Mesenchymal stem cell (in vitro differentiated cells and primary cell): ENCODE measurements around the gene COL23A1.
"Not testable (repeated sequence)": the region's sequence is repeated elsewhere in the genome, so short reads cannot be mapped to it uniquely, and the experiment has no call there.

ENCODE experiments used
- DNase-seq: peaks from one replicate; pipeline ENCODE4 v3.0.0-alpha.2; 2013
- H2AFZ ChIP-seq: one replicate; pipeline ENCODE4 v1.6.1; 2013; ENCODE audit warnings: low read depth, mild to moderate bottlenecking, control low read depth, inconsistent platforms, low read length, moderate library complexity
- H2AK5ac ChIP-seq: 2 replicates; pipeline ENCODE4 v1.6.1; 2013; ENCODE audit warnings: low read length, moderate library complexity, mild to moderate bottlenecking, inconsistent platforms; ENCODE audit not compliant: severe bottlenecking
- H2BK120ac ChIP-seq: one replicate; pipeline ENCODE4 v1.6.1; 2013; ENCODE audit warnings: low read depth, mild to moderate bottlenecking, inconsistent platforms, low read length, moderate library complexity
- H2BK12ac ChIP-seq, 2 experiments: one replicate each; pipeline ENCODE4 v1.6.1; 2013; ENCODE audit warnings: inconsistent platforms in 2 of 2, low read length in 2 of 2, mild to moderate bottlenecking in 2 of 2, moderate library complexity in 2 of 2, control low read depth in 1 of 2
- H2BK15ac ChIP-seq: one replicate; pipeline ENCODE4 v1.6.1; 2013; ENCODE audit warnings: mild to moderate bottlenecking, low read depth, inconsistent platforms; ENCODE audit not compliant: poor library complexity, severe bottlenecking
- H2BK5ac ChIP-seq: 2 replicates; pipeline ENCODE4 v1.6.1; 2013; ENCODE audit warnings: low read depth, mild to moderate bottlenecking, low read length, control low read depth, inconsistent platforms; ENCODE audit not compliant: poor library complexity, severe bottlenecking
- H3K14ac ChIP-seq, 2 experiments: one replicate each; pipeline ENCODE4 v1.6.1; 2013; ENCODE audit warnings: inconsistent platforms in 2 of 2, low read length in 2 of 2, control low read depth in 1 of 2, mild to moderate bottlenecking in 1 of 2, moderate library complexity in 1 of 2
- H3K18ac ChIP-seq, 2 experiments: one replicate each; pipeline ENCODE4 v1.6.1; 2013; ENCODE audit warnings: inconsistent platforms in 2 of 2, low read length in 2 of 2, control low read depth in 1 of 2, low read depth in 1 of 2, mild to moderate bottlenecking in 1 of 2
- H3K23ac ChIP-seq, 2 experiments: one replicate each; pipeline ENCODE4 v1.6.1; 2013; ENCODE audit warnings: inconsistent platforms in 2 of 2, low read length in 2 of 2, mild to moderate bottlenecking in 2 of 2, moderate library complexity in 2 of 2, control low read depth in 1 of 2
- H3K27ac ChIP-seq: 2 replicates; pipeline ENCODE4 v1.5.1; 2013; ENCODE audit warnings: mild to moderate bottlenecking, moderate library complexity, low read length, control low read depth, inconsistent platforms; ENCODE audit not compliant: poor library complexity, severe bottlenecking
- H3K27me3 ChIP-seq, 2 experiments: 2 replicates each; pipeline versions ENCODE4 v1.6.1 to v1.7.0; 2013; ENCODE audit warnings: low read length in 2 of 2, mild to moderate bottlenecking in 2 of 2, moderate library complexity in 2 of 2, control low read depth in 1 of 2, inconsistent platforms in 1 of 2; ENCODE audit not compliant: control insufficient read depth in 1 of 2, insufficient read depth in 1 of 2
- H3K36me3 ChIP-seq, 2 experiments: 2 replicates each; pipeline versions ENCODE4 v1.6.1 to v1.7.0; 2013; ENCODE audit warnings: low read length in 2 of 2, control low read depth in 1 of 2, inconsistent platforms in 1 of 2, low read depth in 1 of 2, mild to moderate bottlenecking in 1 of 2; ENCODE audit not compliant: insufficient read depth in 2 of 2, control insufficient read depth in 1 of 2
- H3K4ac ChIP-seq, 2 experiments: one replicate each; pipeline ENCODE4 v1.6.1; 2013; ENCODE audit warnings: inconsistent platforms in 2 of 2, low read length in 2 of 2, mild to moderate bottlenecking in 2 of 2, moderate library complexity in 2 of 2, control low read depth in 1 of 2, low read depth in 1 of 2
- H3K4me1 ChIP-seq: 2 replicates; pipeline ENCODE4 v1.6.1; 2013; ENCODE audit warnings: low read depth, low read length, control low read depth; ENCODE audit not compliant: control insufficient read depth, insufficient read depth
- H3K4me2 ChIP-seq: 2 replicates; pipeline ENCODE4 v1.6.1; 2013; ENCODE audit warnings: low read length, mild to moderate bottlenecking, inconsistent platforms; ENCODE audit not compliant: poor library complexity, severe bottlenecking
- H3K4me3 ChIP-seq, 2 experiments: 2 replicates each; pipeline versions ENCODE4 v1.5.1 to v1.7.0; 2013; ENCODE audit warnings: low read length in 2 of 2, mild to moderate bottlenecking in 2 of 2, control low read depth in 1 of 2, low read depth in 1 of 2; ENCODE audit not compliant: insufficient read depth in 1 of 2
- H3K79me1 ChIP-seq: replicated peaks from 2 replicates; pipeline ENCODE4 v1.6.1; 2013; ENCODE audit warnings: mild to moderate bottlenecking, control low read depth, low read length, inconsistent platforms; ENCODE audit not compliant: poor library complexity, severe bottlenecking
- H3K9ac ChIP-seq: 2 replicates; pipeline ENCODE4 v1.7.0; 2013; ENCODE audit warnings: mild to moderate bottlenecking, low read length, moderate library complexity
- H3K9me3 ChIP-seq: 2 replicates; pipeline ENCODE4 v1.7.0; 2013; ENCODE audit warnings: mild to moderate bottlenecking, low read length; ENCODE audit not compliant: control insufficient read depth
- H4K8ac ChIP-seq: one replicate; pipeline ENCODE4 v1.6.1; 2013; ENCODE audit warnings: inconsistent platforms, mild to moderate bottlenecking, low read length, moderate library complexity
- H4K91ac ChIP-seq: one replicate; pipeline ENCODE4 v1.6.1; 2013; ENCODE audit warnings: mild to moderate bottlenecking, low read length, inconsistent platforms
- WGBS: methylation state at CpG from one replicate; pipeline ENCODE4 v1.1.7; 2013; ENCODE audit warnings: mixed read lengths; 5-methylcytosine and 5-hydroxymethylcytosine counted together

Gene COL23A1

DNA sequence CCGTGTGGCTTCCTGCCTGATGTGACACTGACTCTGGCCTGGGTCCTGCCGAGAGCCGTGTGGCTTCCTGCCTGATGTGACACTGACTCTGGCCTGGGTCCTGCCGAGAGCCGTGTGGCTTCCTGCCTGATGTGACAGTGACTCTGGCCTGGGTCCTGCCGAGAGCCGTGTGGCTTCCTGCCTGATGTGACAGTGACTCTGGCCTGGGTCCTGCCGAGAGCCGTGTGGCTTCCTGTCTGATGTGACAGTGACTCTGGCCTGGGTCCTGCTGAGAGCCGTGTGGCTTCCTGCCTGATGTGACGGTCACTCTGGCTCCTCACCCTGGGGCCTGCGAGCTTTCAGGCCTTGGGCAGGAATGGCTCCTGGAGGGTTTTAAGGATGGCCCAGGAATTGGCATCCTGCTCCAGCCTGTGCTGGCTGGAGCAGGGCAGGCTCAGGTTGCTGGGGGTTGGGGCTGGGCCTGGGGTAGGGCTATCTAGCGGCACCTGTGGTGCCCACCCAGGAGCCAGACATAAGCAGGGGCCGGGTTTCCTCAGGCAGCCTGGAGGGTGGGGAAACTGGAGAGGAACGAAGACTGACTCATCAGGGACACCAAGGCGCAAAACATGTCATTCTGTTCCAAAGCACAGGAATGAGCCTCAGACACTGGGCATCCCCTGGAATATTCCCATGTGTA is 350.4 kb downstream of the COL23A1 start:
- not testable (repeated sequence) for H2BK120ac ChIP-seq, H2BK5ac ChIP-seq, H3K9ac ChIP-seq, H3K9me3 ChIP-seq, H3K79me1 ChIP-seq, H4K8ac ChIP-seq, H2AFZ ChIP-seq, H3K14ac ChIP-seq, H3K23ac ChIP-seq, H3K4me3 ChIP-seq, DNase-seq, H2AK5ac ChIP-seq, H3K18ac ChIP-seq, H2BK15ac ChIP-seq, H3K4ac ChIP-seq, H3K27me3 ChIP-seq, H3K27ac ChIP-seq, H3K4me1 ChIP-seq, H2BK12ac ChIP-seq, H3K4me2 ChIP-seq, H3K36me3 ChIP-seq, H4K91ac ChIP-seq
- WGBS = 50% methylated on average over 10 of the region's 16 CpGs

DNA sequence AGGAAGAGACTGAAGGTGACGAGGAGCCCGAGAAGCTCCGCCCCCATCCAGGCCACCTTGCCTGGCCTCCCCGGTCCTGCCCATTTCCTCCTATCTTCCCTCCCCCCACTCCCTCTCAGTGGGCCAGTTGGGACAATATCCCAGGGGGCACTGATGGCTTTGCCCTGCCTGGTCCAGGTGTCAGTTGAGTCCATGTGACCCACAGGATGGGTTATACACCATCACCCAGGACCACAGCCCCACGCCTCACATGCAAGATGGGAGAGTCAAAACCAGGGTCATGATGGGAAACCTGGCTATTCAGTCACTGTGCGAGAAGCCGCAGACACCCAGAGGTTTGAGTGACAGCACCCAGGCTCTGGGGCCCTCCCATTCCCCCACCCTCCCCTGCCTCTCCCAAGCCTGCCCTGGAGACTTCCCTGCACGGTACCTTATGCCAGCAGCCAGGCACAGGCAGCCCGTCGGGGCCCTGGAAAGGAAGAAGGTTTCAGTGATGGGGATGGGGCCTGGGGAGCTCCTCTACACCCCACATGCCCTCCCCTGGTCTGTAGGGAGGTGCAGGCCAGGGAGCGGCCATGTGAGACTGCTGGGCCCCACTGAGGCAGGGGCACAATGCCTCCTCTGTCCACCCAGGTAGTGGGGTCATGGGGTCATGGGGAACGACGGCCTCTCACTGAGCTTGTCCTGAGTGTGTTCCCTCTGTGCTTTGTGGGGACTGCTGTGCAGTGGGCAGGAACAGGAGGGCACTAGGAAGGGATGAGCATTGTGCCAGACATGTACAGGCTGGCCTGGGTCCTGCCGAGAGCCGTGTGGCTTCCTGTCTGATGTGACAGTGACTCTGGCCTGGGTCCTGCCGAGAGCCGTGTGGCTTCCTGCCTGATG is 351.2 kb downstream of the COL23A1 start:
- H3K18ac ChIP-seq = no peak overlapping the region
- H4K91ac ChIP-seq = no peak overlapping the region
- no peak overlapping the region for H3K9ac ChIP-seq
- no peak overlapping the region for H2BK120ac ChIP-seq
- H3K79me1 ChIP-seq = no peaks in the 10 kb centered on the region
- peak overlapping the region in 1 of 2 experiments; percentile 73 for H3K14ac ChIP-seq
- H4K8ac ChIP-seq = no peak overlapping the region
- H3K36me3 ChIP-seq = no peaks in the 10 kb centered on the region
- H3K4me1 ChIP-seq = peaks cover 4% of the 10 kb centered on the region
- 72% methylated on average over 13 of the region's 17 CpGs for WGBS
- H3K4me3 ChIP-seq = no peak overlapping the region
- H3K4me2 ChIP-seq = no peak overlapping the region
- H3K4ac ChIP-seq = no peak overlapping the region
- H2BK15ac ChIP-seq = no peak overlapping the region
- no peak overlapping the region for H2AFZ ChIP-seq
- H3K27me3 ChIP-seq = peaks cover 0 to 4% of the 10 kb centered on the region in 2 experiments
- H2AK5ac ChIP-seq = no peak overlapping the region
- H3K9me3 ChIP-seq = no peaks in the 10 kb centered on the region
- H2BK12ac ChIP-seq = no peak overlapping the region
- DNase-seq = no peak
- no peak overlapping the region for H2BK5ac ChIP-seq
- H3K27ac ChIP-seq = no peak overlapping the region
- H3K23ac ChIP-seq = no peak overlapping the region

DNA sequence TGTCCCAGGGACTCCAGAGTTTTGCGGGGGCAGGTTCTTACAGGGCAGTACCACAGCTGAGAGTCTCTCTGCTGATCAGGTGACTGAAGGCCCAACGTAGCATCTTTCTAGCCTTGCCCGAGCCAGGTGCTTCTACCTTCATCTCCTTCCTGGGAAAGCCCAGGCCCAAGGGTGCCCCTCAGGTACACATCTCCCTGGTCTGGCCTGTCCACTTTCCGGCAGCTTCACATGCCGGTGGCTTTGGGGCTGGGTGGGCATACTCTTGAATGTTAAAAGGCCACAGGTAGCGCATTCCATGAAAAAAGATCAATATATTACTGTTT is 351.9 kb downstream of the COL23A1 start:
- H2BK15ac ChIP-seq = no peak overlapping the region
- no peaks in the 10 kb centered on the region for H3K79me1 ChIP-seq
- H4K8ac ChIP-seq = no peak overlapping the region
- no peaks in the 10 kb centered on the region for H3K9me3 ChIP-seq
- no peak overlapping the region for H2AFZ ChIP-seq
- H3K14ac ChIP-seq = no peak overlapping the region
- no peak overlapping the region for H3K9ac ChIP-seq
- no peak overlapping the region for H2AK5ac ChIP-seq
- WGBS = 96% methylated on average over 3 of the region's 6 CpGs
- no peak overlapping the region for H3K4ac ChIP-seq
- H3K18ac ChIP-seq = no peak overlapping the region
- no peak overlapping the region for H3K4me3 ChIP-seq
- no peak overlapping the region for H4K91ac ChIP-seq
- H2BK12ac ChIP-seq = no peak overlapping the region
- peaks cover 0 to 4% of the 10 kb centered on the region in 2 experiments for H3K27me3 ChIP-seq
- no peak overlapping the region for H3K27ac ChIP-seq
- no peak overlapping the region for H3K23ac ChIP-seq
- no peak overlapping the region for H2BK120ac ChIP-seq
- H3K4me2 ChIP-seq = no peak overlapping the region
- peaks cover 4% of the 10 kb centered on the region for H3K4me1 ChIP-seq
- H2BK5ac ChIP-seq = no peak overlapping the region
- no peak for DNase-seq
- H3K36me3 ChIP-seq = no peaks in the 10 kb centered on the region

DNA sequence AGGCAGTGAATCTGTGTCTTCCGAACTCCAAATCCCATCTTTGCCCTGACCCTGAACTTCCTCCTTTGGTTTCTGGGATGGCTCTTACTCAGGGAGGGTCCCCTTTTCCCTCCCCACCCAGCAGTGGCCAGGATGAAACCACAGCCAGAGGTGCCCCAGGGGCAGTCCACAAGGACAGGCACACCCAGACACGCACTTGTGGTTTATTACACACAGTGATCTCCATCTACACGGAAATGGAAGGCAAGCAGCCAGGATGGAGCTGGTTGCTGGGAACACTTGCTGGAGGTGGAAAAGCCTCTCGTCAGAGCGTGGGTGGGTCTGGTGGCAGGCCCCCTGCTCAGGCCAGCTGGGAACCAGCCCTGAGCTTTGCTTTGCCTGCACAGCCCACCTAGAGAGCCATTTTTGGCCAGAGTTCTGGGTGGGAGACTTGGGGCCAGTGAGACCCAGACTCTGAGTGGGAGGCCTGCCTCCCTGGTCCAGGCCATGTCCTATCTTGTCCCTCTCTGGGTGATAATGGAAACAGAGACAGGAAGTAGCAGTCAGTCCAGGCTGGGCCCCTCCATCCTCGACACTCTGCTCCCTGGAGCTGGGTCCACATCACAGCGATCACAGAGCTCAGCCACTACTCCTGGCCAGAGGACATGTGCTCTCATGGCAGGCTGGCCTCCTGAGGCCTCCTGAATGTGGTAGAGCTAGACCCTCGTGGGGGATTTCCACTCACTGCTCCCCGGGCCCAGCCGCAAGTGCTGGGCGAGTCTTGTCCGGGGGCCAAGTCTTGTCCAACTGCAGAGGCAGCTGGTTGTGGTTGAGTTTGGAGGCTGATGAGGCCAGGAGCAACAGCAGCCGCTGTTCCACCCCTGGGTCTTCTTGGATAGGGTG is 352.5 kb downstream of the COL23A1 start:
- H3K4me2 ChIP-seq = no peak overlapping the region
- H3K4me3 ChIP-seq = no peak overlapping the region
- H3K27ac ChIP-seq = no peak overlapping the region
- no peak overlapping the region for H2AK5ac ChIP-seq
- WGBS = 80% methylated on average over 13 of the region's 13 CpGs
- no peak overlapping the region for H2AFZ ChIP-seq
- no peak overlapping the region for H3K4ac ChIP-seq
- H3K27me3 ChIP-seq = peaks cover 0 to 4% of the 10 kb centered on the region in 2 experiments
- no peak overlapping the region for H2BK120ac ChIP-seq
- H2BK12ac ChIP-seq = no peak overlapping the region
- no peak overlapping the region for H3K18ac ChIP-seq
- H4K91ac ChIP-seq = peak overlapping the region; percentile 11
- no peak overlapping the region for H3K9ac ChIP-seq
- H4K8ac ChIP-seq = no peak overlapping the region
- H3K36me3 ChIP-seq = no peaks in the 10 kb centered on the region
- H3K23ac ChIP-seq = no peak overlapping the region
- no peak overlapping the region for H2BK15ac ChIP-seq
- no peak overlapping the region for H2BK5ac ChIP-seq
- DNase-seq = no peak
- no peak overlapping the region for H3K14ac ChIP-seq
- peaks cover 6% of the 10 kb centered on the region for H3K4me1 ChIP-seq
- no peaks in the 10 kb centered on the region for H3K79me1 ChIP-seq
- no peaks in the 10 kb centered on the region for H3K9me3 ChIP-seq
